Natural killer cell (primary cell): ENCODE results near the gene SLC30A1. TPM values are rescaled to one million over a fixed set of nuclear protein-coding genes. Genes with fewer than 3 reads are reported as not detected.

ENCODE experiments used
- ATAC-seq, 3 donors: fragments of 150-1000 bp in 2 of 3; fragments of 200-7000 bp in 1 of 3; cut with Tn5 transposase; 1 replicate in 1 of 3; 2 replicates in 2 of 3; pipeline ENCODE4 v1.10.0; 2021; ENCODE audit warnings: mild to moderate bottlenecking in 2 of 3, moderate library complexity in 2 of 3
- DNase-seq, 2 donors: peaks; one replicate each; pipeline versions ENCODE4 v3.0.0 to v3.0.0-alpha.2; 2013 to 2021; ENCODE audit warnings: mixed read lengths in 1 of 2
- H3K27ac ChIP-seq: one replicate; pipeline ENCODE4 v1.5.1; 2013; ENCODE audit warnings: mild to moderate bottlenecking, low read length
- H3K27me3 ChIP-seq: one replicate; pipeline ENCODE4 v1.6.1; 2013; ENCODE audit warnings: low read length; ENCODE audit not compliant: control insufficient read depth, insufficient read depth
- H3K36me3 ChIP-seq: one replicate; pipeline ENCODE4 v1.6.1; 2013; ENCODE audit warnings: low read length; ENCODE audit not compliant: control insufficient read depth, insufficient read depth
- H3K4me1 ChIP-seq: one replicate; pipeline ENCODE4 v1.6.1; 2013; ENCODE audit warnings: low read length; ENCODE audit not compliant: control insufficient read depth, insufficient read depth
- H3K4me3 ChIP-seq: one replicate; pipeline ENCODE4 v1.5.1; 2013; ENCODE audit warnings: low read length
- H3K9me3 ChIP-seq: one replicate; pipeline ENCODE4 v1.6.1; 2013; ENCODE audit warnings: low read length; ENCODE audit not compliant: control insufficient read depth, insufficient read depth
- H3K27ac Mint-ChIP-seq, 2 donors: one replicate each; pipeline ENCODE4 v1.8.0; 2022; ENCODE audit warnings: mild to moderate bottlenecking in 2 of 2, mixed read lengths in 2 of 2, moderate library complexity in 1 of 2
- H3K27me3 Mint-ChIP-seq, 2 donors: one replicate each; pipeline ENCODE4 v1.8.0; 2022; ENCODE audit warnings: low read depth in 2 of 2, mixed read lengths in 2 of 2
- H3K36me3 Mint-ChIP-seq: one replicate; pipeline ENCODE4 v1.8.0; 2022; ENCODE audit warnings: mixed read lengths
- H3K4me1 Mint-ChIP-seq, 2 donors: one replicate each; pipeline ENCODE4 v1.8.0; 2022; ENCODE audit warnings: mixed read lengths in 2 of 2
- H3K4me3 Mint-ChIP-seq: one replicate; pipeline ENCODE4 v1.8.0; 2022; ENCODE audit warnings: mild to moderate bottlenecking, moderate library complexity, mixed read lengths
- H3K9me3 Mint-ChIP-seq, 2 donors: one replicate each; pipeline ENCODE4 v1.8.0; 2022; ENCODE audit warnings: mixed read lengths in 2 of 2
- CTCF ChIP-seq: fragments of 200-600 bp; IDR thresholded peaks from one replicate; pipeline ENCODE4 v1.8.0; 2022; ENCODE audit warnings: antibody characterized with exemption
- WGBS: methylation state at CpG from one replicate; pipeline ENCODE4 v1.1.7; 2013; ENCODE audit warnings: missing lambda C conversion rate; ENCODE audit not compliant: insufficient coverage; 5-methylcytosine and 5-hydroxymethylcytosine counted together
- intact Hi-C: fragments of 100-400 bp; cut with micrococcal nuclease; formaldehyde crosslinking; loops from one replicate; pipeline ENCODE4 v1.14.2; 2022
- total RNA-seq, 4 donors: library from RNA; stranded (reverse); fragments of 120-200 nt in 1 of 4; gene quantifications; one replicate each; pipeline versions ENCODE4 v1.2.3 to v1.2.4, GENCODE V29; 2013 to 2022

Gene SLC30A1
- total RNA-seq, 3 donors from 2014 or later (not counting 1 experiment from before 2014, with no cell fraction given) = 8.4 to 16.0 (median 12.1) TPM

- no peak for DNase-seq
- Histone ChIP-seq H3K36me3 (no peaks in the 10 kb centered on the region), H3K27ac (no peak overlapping the region), H3K4me1 (no peaks in the 10 kb centered on the region), H3K27me3 (no peaks in the 10 kb centered on the region), H3K4me3 (no peak overlapping the region), H3K9me3 (no peaks in the 10 kb centered on the region)
- H3K27me3 Mint-ChIP-seq = no peaks in the 10 kb centered on the region
- no peak overlapping the region for H3K27ac Mint-ChIP-seq
- peaks cover 0 to 3% of the 10 kb centered on the region in 2 donors for H3K4me1 Mint-ChIP-seq
- no peak for TF ChIP-seq CTCF
- H3K9me3 Mint-ChIP-seq = no peaks in the 10 kb centered on the region
- H3K36me3 Mint-ChIP-seq = no peaks in the 10 kb centered on the region
- 78% methylated on average over 4 of the region's 4 CpGs for WGBS
- intact Hi-C loops = no loop called here
- H3K4me3 Mint-ChIP-seq = no peak overlapping the region
- no peak for ATAC-seq
These were observed 41.7 kb downstream of the SLC30A1 start for GRCh38 chr1:211537253-211537652.

DNA sequence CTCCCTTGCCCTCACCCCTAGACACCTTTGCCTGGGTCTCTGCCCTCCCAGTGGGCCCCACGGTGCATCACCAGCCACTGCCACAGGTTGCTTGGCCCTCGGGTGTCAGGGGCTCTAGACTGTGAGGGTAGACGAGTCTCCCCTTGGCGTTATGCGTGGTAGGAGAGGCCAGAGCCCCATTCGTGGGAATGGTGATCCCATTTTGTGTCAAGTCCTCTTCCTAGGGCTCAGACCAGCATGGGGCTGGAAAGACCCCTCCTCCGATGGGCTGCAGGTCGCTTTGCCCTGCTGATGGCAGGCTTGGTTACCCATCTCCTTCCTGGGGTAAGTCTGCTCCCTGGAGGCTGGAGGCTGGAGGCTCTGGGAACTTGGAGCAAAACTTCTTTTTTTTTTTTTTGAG lies 42.4 kb downstream of the SLC30A1 start:
- Histone ChIP-seq H3K9me3 (no peaks in the 10 kb centered on the region), H3K4me3 (no peak overlapping the region), H3K27me3 (no peaks in the 10 kb centered on the region), H3K27ac (no peak overlapping the region), H3K4me1 (no peaks in the 10 kb centered on the region), H3K36me3 (no peaks in the 10 kb centered on the region)
- peaks cover 0 to under 1% of the 10 kb centered on the region in 2 donors for H3K27me3 Mint-ChIP-seq
- intact Hi-C loops = no loop called here
- H3K4me3 Mint-ChIP-seq = no peak overlapping the region
- WGBS = 92% methylated on average over 8 of the region's 8 CpGs
- ATAC-seq (no peak), DNase-seq (no peak)
- no peaks in the 10 kb centered on the region for H3K4me1 Mint-ChIP-seq
- H3K36me3 Mint-ChIP-seq = no peaks in the 10 kb centered on the region
- H3K9me3 Mint-ChIP-seq = no peaks in the 10 kb centered on the region
- no peak overlapping the region for H3K27ac Mint-ChIP-seq
- TF ChIP-seq CTCF = no peak

GRCh38 chr1:211535346-211535745 lies 43.6 kb downstream of the SLC30A1 start:
- peaks cover 0 to 3% of the 10 kb centered on the region in 2 donors for H3K27me3 Mint-ChIP-seq
- H3K27ac ChIP-seq = no peak overlapping the region
- ATAC-seq (no peak), DNase-seq (no peak)
- H3K4me1 Mint-ChIP-seq = no peaks in the 10 kb centered on the region
- no peak overlapping the region for H3K4me3 ChIP-seq
- H3K27ac Mint-ChIP-seq = no peak overlapping the region
- H3K9me3 Mint-ChIP-seq = no peaks in the 10 kb centered on the region
- H3K4me1 ChIP-seq = no peaks in the 10 kb centered on the region
- no peak for TF ChIP-seq CTCF
- H3K36me3 Mint-ChIP-seq = no peaks in the 10 kb centered on the region
- no peaks in the 10 kb centered on the region for H3K9me3 ChIP-seq
- H3K27me3 ChIP-seq = no peaks in the 10 kb centered on the region
- no peak overlapping the region for H3K4me3 Mint-ChIP-seq
- WGBS = 98% methylated on average over 2 of the region's 2 CpGs
- no peaks in the 10 kb centered on the region for H3K36me3 ChIP-seq
- intact Hi-C loops = no loop called here

DNA sequence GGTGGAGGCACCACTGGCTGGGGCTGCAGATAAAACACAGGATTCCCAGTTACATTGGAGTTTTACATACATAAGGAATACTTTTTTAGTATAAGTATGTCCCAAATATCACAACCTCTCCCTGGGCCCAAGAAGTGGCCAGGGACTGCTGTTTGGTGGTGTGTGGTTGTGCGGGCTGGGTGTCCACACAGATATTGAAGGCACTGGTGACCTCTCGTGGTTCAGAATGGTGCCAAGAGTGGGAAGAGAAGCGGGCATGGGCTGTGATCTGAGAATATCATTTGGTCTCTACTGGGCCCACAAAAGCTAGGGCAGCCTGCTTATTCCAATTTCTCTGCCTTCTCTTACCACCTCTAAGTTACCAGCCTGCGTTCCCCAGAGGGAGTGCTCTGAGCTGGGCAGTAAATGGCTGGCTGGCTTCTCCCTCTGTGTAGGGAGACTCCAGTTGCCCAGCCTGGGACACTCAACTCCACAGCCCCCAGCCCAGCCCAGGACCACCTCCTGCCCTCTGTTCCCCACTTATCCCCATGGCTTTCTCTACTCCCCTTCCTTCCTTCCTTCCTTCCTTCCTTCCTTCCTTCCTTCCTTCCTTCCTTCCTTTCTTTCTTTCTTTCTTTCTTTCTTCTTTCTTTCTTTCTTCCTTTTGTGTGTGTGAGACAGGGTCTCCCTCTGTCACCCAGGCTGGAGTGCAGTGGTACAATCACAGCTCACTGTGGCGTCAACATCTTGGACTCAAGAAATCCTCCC lies 44.2 kb downstream of the SLC30A1 start:
- TF ChIP-seq CTCF = no peak
- no peak for DNase-seq
- H3K9me3 Mint-ChIP-seq = no peaks in the 10 kb centered on the region
- Histone ChIP-seq H3K4me3 (no peak overlapping the region), H3K9me3 (no peaks in the 10 kb centered on the region), H3K27me3 (no peaks in the 10 kb centered on the region), H3K27ac (no peak overlapping the region), H3K4me1 (no peaks in the 10 kb centered on the region), H3K36me3 (no peaks in the 10 kb centered on the region)
- intact Hi-C loops = no loop called here
- no peaks in the 10 kb centered on the region for H3K4me1 Mint-ChIP-seq
- ATAC-seq = no peak
- H3K36me3 Mint-ChIP-seq = no peaks in the 10 kb centered on the region
- no peak overlapping the region for H3K27ac Mint-ChIP-seq
- H3K4me3 Mint-ChIP-seq = no peak overlapping the region
- H3K27me3 Mint-ChIP-seq = peaks cover 0 to 4% of the 10 kb centered on the region in 2 donors
- 87% methylated on average over 5 of the region's 5 CpGs for WGBS
